ENCODE results near the gene SMCO1.
"Not testable (repeated sequence)": the region's sequence is repeated elsewhere in the genome, so short reads cannot be mapped to it uniquely, and the experiment has no call there.

The SMCO1 gene

DNA sequence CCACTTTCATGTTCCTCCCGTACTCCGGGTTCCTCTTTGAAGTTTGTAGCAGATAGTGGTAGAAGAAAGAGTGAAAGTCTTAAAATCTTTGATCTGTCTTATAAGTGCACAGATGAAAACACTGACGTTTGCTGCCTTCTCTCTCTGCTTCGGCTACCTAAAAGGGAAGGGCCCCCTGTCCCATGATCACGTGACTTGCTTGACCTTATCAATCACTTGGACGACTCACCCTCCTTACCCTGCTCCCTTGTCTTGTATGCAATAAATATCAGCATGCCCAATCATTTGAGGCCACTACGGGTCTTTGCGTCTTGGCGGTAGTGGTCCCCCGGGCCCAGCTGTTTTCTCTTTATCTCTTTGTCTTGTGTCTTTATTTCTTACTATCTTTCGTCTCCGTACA, 6.1 kb upstream of the SMCO1 start:
- DNase-seq (ENCODE audit: low spot score), result not testable (repeated sequence)

- DNase-seq (ENCODE audit: low spot score), result no peak
These were observed 4.6 kb upstream of the SMCO1 start for GRCh38 chr3:196519718-196520082.

DNA sequence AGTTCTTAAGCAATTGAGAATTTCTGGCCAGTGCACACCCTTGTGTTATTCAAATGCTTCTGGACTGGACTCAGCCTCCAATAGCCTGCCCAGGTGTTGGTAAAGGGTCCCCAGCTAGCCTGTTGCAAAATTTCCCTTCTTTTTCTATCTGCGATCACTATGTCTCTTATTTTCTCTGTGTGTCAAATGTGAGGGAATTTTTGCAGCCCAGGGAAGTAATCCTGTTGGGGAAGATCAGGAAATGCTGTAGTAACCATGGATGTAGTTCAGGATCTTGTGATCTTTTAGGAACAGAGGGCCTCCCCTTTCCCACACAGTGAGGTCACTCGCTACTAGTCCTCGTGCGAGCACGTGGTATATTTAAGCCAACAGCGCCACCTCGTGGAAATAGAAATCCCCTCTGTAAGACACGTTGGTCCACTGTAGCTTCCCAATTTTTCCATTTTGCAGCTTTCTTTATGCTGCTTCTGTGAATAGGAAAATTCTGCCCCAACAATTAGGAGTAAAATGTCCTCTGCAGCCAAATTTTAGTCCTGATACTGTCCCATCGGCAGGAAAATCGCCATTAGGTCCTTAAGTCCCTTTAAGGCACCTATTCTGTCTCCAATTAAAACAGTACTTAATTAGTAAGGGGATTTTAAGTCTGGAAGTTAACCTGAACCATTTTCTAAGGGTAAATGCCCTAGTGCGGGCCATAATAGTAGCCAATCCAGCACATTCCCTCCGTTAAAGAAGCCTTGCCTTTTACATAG, 4.0 kb upstream of the SMCO1 start:
- DNase-seq (ENCODE audit: low spot score), result peak; percentile 84

- DNase-seq (ENCODE audit: low spot score), result no peak
These were observed 2.8 kb upstream of the SMCO1 start for GRCh38 chr3:196517919-196518318.

GRCh38 chr3:196517162-196517800, 2.1 kb upstream of the SMCO1 start:
- no peak for DNase-seq (ENCODE audit: low spot score)

GRCh38 chr3:196514350-196514716, 813 bp downstream of the SMCO1 start:
- no peak for DNase-seq (ENCODE audit: low spot score)

- DNase-seq (ENCODE audit: low spot score), result peak; percentile 27
These were observed 1.3 kb downstream of the SMCO1 start for GRCh38 chr3:196513697-196514349.

GRCh38 chr3:196511646-196512425, 3.3 kb downstream of the SMCO1 start:
- DNase-seq (ENCODE audit: low spot score), result not testable (repeated sequence)

- not testable (repeated sequence) for DNase-seq (ENCODE audit: low spot score)
These were observed 4.0 kb downstream of the SMCO1 start for GRCh38 chr3:196511108-196511507.

DNA sequence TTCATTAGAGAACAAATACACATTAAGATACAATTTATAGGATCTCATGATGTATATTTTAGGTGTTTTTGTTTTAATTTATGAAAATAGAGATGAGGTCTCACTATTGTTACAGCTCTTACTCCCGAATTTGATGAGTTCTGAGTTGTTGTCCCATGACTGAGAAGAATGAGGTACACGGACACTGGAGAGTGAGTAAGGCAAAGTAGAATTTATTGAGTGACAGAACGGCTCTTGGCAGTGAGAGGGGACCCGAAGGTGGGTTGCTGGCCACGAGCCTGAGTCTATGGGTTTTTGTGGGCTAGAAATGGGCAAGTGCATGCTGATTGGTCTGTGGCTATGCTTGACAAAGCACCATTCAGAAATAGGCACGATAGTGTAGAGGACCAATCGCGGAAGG, 8.5 kb downstream of the SMCO1 start:
- DNase-seq (ENCODE audit: low spot score), result no peak

GRCh38 chr3:196504556-196504955, 10.6 kb downstream of the SMCO1 start:
- no peak for DNase-seq (ENCODE audit: low spot score)

DNA sequence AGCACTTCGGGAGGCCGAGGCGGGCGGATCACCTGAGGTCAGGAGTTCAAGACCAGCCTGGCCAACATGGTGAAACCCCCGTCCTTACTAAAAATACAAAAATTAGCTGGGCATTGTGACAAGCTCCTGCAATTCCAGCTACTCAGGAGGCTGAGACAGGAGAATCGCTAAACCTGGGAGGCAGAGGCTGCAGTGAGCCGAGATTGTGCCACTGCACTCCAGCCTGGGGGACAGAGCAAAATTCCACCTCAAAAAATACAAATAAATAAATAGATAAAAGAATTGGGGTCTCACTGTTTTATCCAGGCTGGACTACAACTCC, 11.1 kb downstream of the SMCO1 start:
- not testable (repeated sequence) for DNase-seq (ENCODE audit: low spot score)

DNA sequence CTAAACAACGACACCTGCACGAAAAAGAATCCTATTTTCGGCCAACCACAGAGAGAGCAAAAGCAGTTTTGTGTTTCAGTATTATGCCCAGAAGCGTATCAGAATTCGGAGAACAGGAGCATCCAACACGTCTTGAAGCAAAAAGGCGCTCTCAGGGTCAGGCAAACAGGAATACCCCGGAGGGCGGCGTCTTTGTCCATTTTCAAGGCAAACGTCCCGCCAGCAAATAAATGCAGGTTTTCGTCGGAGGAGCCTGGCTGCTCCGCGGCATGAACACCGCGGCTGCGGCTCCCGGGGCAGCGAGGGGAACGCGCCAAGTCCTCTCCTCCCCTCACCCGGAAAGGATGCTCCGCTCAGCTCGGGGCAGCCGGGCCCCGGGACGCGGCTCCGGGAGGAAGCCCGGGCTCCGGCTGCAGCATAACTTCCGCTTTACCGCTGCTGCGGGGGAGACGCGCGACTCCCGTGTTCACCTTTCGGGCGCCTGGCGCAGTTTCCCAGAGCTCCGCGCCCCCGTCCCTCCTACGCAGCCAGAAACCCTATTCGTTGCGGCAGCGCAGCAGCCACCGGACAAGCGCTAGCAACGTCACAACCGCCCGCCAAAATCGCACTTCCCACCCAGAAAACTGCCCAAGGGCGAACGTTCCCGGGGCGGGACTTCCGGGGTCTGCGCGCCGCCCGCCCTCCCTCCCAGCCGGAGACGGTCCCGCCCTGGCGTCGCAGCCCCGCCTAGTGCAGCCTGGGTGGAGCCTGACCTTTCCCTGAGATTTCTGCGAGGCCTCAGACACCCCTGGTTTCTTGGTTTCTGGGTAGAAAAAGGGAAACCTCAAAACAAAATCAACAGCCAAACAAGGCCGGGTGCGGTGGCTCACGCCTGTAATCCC, 11.7 kb downstream of the SMCO1 start, which contains the start of gene RNF168:
RNF168 (minus strand) TSS at position 573 of the 881 bp plus-strand sequence. CDS start 595 bp downstream, outside the sequence.
- peak; percentile 97 for DNase-seq (ENCODE audit: low spot score)

DNA sequence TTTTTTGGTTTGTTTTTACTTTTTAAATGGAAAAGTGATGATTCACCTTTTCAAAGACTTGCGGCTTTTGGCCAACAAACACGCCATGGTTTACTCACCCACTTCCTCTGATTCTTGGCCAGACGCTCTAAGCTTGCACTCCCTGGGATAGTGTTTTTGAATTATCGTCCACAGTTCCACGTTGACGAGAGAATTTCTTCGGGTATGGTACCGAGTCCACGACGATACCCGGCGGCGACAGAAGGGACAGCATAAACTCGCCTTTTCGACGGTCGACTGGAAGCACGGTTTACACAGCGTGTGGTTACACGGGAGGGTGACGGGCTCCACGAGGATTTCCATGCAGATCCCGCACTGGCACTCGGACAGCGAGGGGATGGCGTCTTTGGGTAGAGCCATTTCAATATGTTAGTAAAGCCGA, 12.4 kb downstream of the SMCO1 start:
- peak; percentile 77 for DNase-seq (ENCODE audit: low spot score)

DNA sequence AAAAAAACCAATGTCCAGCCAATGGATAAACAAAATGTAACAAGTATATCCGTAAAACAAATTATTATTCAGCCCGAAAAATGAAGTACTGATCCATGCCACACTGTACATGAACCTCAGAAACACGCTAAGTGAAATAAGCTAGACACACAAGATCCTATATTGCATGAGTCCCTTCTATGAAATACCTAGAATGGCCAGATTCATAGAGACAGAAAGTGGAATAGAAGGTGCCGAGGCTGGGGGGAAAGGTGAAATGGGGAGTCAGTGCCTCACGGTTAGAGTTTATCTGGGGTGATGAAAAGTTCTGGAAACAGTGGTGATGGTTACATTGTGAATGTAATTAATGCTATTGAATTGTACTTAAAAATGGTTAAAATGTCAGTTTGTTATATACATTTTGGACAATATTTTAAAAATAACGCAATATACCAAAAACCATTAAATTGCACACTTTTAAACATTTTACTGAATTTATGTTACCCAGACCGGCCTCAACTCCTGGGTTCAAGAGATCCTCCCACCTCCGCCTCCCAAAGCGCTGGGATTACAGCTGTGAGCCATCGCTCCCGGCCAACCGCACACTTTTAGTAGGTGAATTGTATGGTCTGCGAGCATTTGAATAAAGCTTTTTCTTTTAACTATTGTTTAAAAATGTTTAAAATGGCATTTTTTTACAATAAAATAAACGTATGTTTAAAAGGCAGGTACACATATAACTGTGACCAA, 13.7 kb downstream of the SMCO1 start:
- no peak for DNase-seq (ENCODE audit: low spot score)

DNA sequence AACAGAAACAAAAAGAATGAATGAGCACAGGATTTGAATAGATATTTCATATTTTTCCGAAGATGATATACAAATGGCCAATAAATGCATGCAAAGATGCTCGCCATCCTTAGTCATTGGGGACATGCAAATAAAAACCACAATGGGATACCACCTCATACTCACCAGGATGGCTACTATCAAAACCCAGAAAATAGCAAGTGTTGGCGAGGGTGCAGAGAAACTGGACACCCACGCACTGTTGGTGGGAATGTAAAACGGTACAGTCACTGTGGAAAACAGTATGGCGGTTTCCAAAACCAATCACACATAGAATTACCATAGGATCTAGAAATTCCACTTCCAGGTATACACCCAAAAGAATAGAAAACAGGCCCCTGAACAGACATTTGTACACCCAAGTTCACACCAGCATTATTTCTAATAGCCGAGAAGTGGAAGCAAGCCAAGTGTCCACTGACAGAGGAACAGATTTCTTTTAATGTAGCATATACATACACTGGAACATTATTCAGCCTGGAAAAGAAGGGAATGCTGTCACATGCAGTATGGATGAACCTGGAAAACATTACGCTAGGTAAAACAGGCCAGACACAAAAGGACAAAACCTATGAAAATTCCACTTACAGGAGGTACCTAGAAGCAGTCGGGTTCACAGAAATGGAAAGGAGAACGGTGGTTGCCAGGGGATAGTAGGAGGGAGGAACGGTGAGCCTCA, 15.2 kb downstream of the SMCO1 start:
- DNase-seq (ENCODE audit: low spot score), result no peak

GRCh38 chr3:196499061-196499460, 16.1 kb downstream of the SMCO1 start:
- DNase-seq (ENCODE audit: low spot score), result peak; percentile 64

DNA sequence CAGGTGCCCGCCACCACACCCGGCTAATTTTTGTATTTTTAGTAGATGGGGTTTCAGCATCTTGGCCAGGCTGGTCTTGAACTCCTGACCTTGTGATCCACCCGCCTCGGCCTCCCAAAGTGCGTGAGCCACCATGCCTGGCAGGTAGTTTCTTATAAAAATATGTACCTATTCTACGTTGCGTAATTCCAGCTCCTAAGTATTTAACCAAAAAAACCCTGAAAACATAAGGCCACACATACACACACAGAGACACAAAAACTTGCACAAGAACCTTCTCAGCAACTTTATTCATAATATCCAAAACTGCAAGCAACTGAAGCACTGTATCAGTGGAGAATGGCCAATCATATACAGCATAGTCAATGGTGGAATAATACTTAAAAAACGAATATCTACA, 16.8 kb downstream of the SMCO1 start:
- no peak for DNase-seq (ENCODE audit: low spot score)

DNA sequence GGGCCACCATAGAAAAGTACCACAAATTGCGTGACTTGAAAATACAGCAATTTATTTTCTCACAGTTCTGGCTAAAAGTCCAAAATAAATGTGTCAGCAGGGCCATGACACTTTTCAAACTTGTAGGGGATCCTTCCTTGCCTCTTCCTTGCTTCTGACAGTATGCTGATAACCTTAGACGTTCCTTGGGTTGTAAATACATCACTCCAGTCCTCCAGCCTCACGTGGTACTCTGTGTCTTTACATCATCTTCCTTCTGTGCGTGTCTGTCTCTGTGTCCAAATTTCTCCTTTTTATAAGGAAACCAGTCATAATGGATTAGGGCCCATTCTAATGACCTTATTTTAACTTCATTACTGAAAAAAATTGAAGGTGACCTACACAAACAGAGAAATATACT, 19.0 kb downstream of the SMCO1 start:
- DNase-seq (ENCODE audit: low spot score), result no peak

DNA sequence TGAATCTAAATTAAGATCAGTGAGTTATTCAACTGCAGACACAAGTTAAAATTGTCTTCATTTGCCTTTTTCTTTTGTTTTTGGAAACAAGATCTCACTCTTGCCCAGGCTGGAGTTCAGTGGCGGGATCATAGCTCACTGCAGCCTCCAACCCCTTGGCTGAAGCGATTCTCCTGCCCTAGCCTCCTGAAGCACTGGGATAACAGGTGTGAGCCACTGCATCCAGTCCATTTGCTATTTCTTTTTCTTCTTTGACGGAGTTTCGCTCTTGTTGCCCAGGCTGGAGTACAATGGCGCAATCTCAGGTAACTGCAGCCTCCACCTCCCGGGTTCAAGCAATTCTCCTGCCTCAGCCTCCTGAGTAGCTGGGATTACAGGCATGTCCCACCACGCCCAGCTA, 21.9 kb downstream of the SMCO1 start:
- DNase-seq (ENCODE audit: low spot score), result no peak

Measured in AG20443 (cell line).